Measurements from ENCODE around the gene PRG2. TPM values are rescaled to one million over a fixed set of nuclear protein-coding genes. Genes with fewer than 3 reads are reported as not detected.

PRG2 gene
- total and polyA plus RNA-seq, 2 of the 4 experiments (the other 2 are of a cell fraction) = not detected

GRCh38 chr11:57436031-57436430, 45.6 kb upstream of the PRG2 start:
- Histone ChIP-seq H3K14ac (replicated peaks; ENCODE audit: low read depth, low read length) (no peak overlapping the region), H3K18ac (ENCODE audit: low read depth, low read length) (no peak overlapping the region), H3K36me3 (ENCODE audit: control insufficient read depth, insufficient read depth, low read length) (no peaks in the 10 kb centered on the region), H2AFZ (replicated peaks; ENCODE audit: low read length, poor library complexity) (no peak overlapping the region), H3K56ac (ENCODE audit: extremely low read depth, insufficient read depth, low read length) (no peak overlapping the region), H3K27me3 (ENCODE audit: control insufficient read depth, insufficient read depth, low read length) (no peaks in the 10 kb centered on the region), H2BK15ac (ENCODE audit: low read depth, low read length) (no peak overlapping the region), H2BK120ac (ENCODE audit: low read depth, low read length) (no peak overlapping the region), H3K9me3 (ENCODE audit: control insufficient read depth, insufficient read depth, low read length) (no peaks in the 10 kb centered on the region), H4K5ac (ENCODE audit: low read depth, low read length) (no peak overlapping the region), H4K8ac (ENCODE audit: low read depth in 2 of 2, low read length in 2 of 2) (no peak overlapping the region), H4K20me1 (ENCODE audit: insufficient read depth, low read length) (no peaks in the 10 kb centered on the region), H3K9ac (ENCODE audit: low read depth, low read length) (no peak overlapping the region), H2BK5ac (ENCODE audit: low read depth, low read length, poor library complexity, severe bottlenecking) (no peak overlapping the region), H3K79me1 (ENCODE audit: low read depth in 1 of 2, low read length in 2 of 2) (no peaks in the 10 kb centered on the region), H4K91ac (ENCODE audit: insufficient read depth, low read depth, low read length) (no peak overlapping the region), H3K4me3 (ENCODE audit: insufficient read depth, low read depth, low read length) (no peak overlapping the region), H2AK5ac (ENCODE audit: low read depth, low read length) (no peak overlapping the region), H3K4ac (ENCODE audit: low read depth, low read length) (no peak overlapping the region), H3K23ac (ENCODE audit: low read depth, low read length) (no peak overlapping the region), H2AK9ac (replicated peaks; ENCODE audit: low read depth, low read length, poor library complexity) (no peak overlapping the region), H3K4me2 (ENCODE audit: low read depth, low read length) (no peak overlapping the region), H3K27ac (ENCODE audit: insufficient read depth, low read length) (no peak overlapping the region), H2BK20ac (ENCODE audit: low read depth, low read length) (no peak overlapping the region), H3K4me1 (ENCODE audit: control insufficient read depth, insufficient read depth, low read length) (peaks cover 20% of the 10 kb centered on the region), H3K9me1 (ENCODE audit: insufficient read depth, low read length) (peaks cover 6% of the 10 kb centered on the region)
- dilution Hi-C loops (cut with HindIII; ENCODE audit: low sequenced_read_pairs, unreplicated experiment) (no loop called here), intact Hi-C loops (cut with micrococcal nuclease) (no loop called here), in situ Hi-C loops (cut with MboI; ENCODE audit: low sequenced_read_pairs) (no loop called here)
- 89% methylated on average over 3 of the region's 7 CpGs; no CpG with 5 or more reads in 1 of the 2 experiments for WGBS, 2 experiments (ENCODE audit: extremely low coverage in 2 of 2, insufficient read length in 1 of 2)
- DNase-seq (no peak), ATAC-seq (ENCODE audit: low read depth) (no peak)
- TF ChIP-seq FOS (IDR thresholded peaks at IDR 0.05; ENCODE audit: low read depth, low read length) (no peak), BHLHE40 (IDR thresholded peaks at IDR 0.05; ENCODE audit: low read depth, low read length) (no peak), CEBPB (IDR thresholded peaks at IDR 0.05; ENCODE audit: low read depth, low read length) (no peak), MAZ (IDR thresholded peaks at IDR 0.05; ENCODE audit: borderline replicate concordance, low read depth, low read length) (no peak), ELK1 (IDR thresholded peaks at IDR 0.05; ENCODE audit: borderline replicate concordance, low read depth, low read length) (no peak), SMC3 (IDR thresholded peaks at IDR 0.05; ENCODE audit: low read depth, low read length) (no peak), POLR2A (IDR thresholded peaks at IDR 0.05; ENCODE audit: low read depth, low read length) (no peak), CTCF (conservative IDR thresholded peaks at IDR 0.05; ENCODE audit: low read depth, low read length) (no peak), NFE2L2 (IDR thresholded peaks at IDR 0.05; ENCODE audit: low read depth, low read length) (no peak), RFX5 (IDR thresholded peaks at IDR 0.05; ENCODE audit: low read depth, low read length) (no peak), CHD1 (IDR thresholded peaks at IDR 0.05; ENCODE audit: low read depth, low read length) (no peak), MAFK (IDR thresholded peaks at IDR 0.05; ENCODE audit: low read depth, low read length) (no peak), RCOR1 (IDR thresholded peaks at IDR 0.05; ENCODE audit: insufficient replicate concordance, low read length) (no peak), USF2 (IDR thresholded peaks at IDR 0.05; ENCODE audit: low read depth, low read length) (no peak), RAD21 (IDR thresholded peaks at IDR 0.05; ENCODE audit: low read length) (no peak), MXI1 (IDR thresholded peaks at IDR 0.05; ENCODE audit: borderline replicate concordance, low read depth, low read length) (no peak)
- no TSS peak for BruUV-seq (replicated peaks)
- POLR2A ChIA-PET (ENCODE audit: unreplicated experiment) = no interaction called here
- CTCF ChIA-PET = no interaction called here
